HepG2 (cell line): ENCODE data around the gene GDF7.

ENCODE experiments used
- BRCA1 ChIP-seq: sonication (generic); formaldehyde crosslinking; IDR thresholded peaks from 2 replicates; pipeline ENCODE4 v1.4.0; 2020; ENCODE audit warnings: missing genetic modification reagents
- CTCF ChIP-seq: sonication (generic); formaldehyde crosslinking; IDR thresholded peaks from 2 replicates; pipeline ENCODE4 v1.5.0; 2020; ENCODE audit warnings: mild to moderate bottlenecking, missing genetic modification reagents, moderate library complexity
- HOXA3 ChIP-seq: sonication (generic); formaldehyde crosslinking; IDR thresholded peaks from 2 replicates; pipeline ENCODE4 v1.5.0; 2020; ENCODE audit warnings: missing genetic modification reagents
- MAFF ChIP-seq: IDR thresholded peaks from 2 replicates; pipeline ENCODE4 v1.6.1; 2011; ENCODE audit warnings: low read depth, low read length, improper control_type of control experiment
- SNAPC4 ChIP-seq: sonication (generic); formaldehyde crosslinking; IDR thresholded peaks from 2 replicates; pipeline ENCODE4 v1.4.0; 2020; ENCODE audit warnings: mild to moderate bottlenecking, missing genetic modification reagents
- SUZ12 ChIP-seq: fragments of 150-350 bp; IDR thresholded peaks from 2 replicates; pipeline ENCODE4 v1.6.1; 2014; ENCODE audit warnings: low read depth, low read length
- ZNF670 ChIP-seq: sonication (generic); formaldehyde crosslinking; IDR thresholded peaks from 2 replicates; pipeline ENCODE4 v1.8.0; 2022; ENCODE audit warnings: mild to moderate bottlenecking, missing genetic modification reagents, borderline replicate concordance
- TF ChIP-seq, protein P1 (sequence below): sonication (generic); formaldehyde crosslinking; IDR thresholded peaks from 2 replicates; pipeline ENCODE4; 2020; ENCODE audit warnings: missing genetic modification reagents, mild to moderate bottlenecking, borderline replicate concordance

DNA sequence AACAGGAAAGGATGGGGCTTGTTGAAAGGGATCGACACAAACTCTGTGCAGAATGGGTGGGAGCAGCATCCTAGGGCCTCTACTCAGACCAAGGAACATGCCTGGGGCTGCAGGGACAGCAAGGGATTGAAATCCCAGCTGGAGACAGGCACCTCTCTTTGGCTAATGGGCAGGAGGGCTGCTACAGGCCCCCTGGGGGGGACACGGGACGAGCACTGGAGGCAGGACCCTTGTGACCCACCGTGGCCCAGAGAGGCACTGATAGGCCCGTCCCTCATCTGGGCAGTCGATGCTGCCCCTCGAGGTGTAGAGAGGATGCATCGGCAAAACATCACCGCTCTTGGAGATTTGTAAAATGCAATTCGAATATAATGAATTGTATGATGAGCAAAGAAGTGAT lies 21.2 kb upstream of the GDF7 start:
- TF ChIP-seq HOXA3 (CRISPR knock-in tag) = no peak
- TF ChIP-seq BRCA1 = no peak
- TF ChIP-seq SNAPC4 (CRISPR knock-in tag) = no peak
- no peak for TF ChIP-seq SUZ12
- TF ChIP-seq, protein P1, sequence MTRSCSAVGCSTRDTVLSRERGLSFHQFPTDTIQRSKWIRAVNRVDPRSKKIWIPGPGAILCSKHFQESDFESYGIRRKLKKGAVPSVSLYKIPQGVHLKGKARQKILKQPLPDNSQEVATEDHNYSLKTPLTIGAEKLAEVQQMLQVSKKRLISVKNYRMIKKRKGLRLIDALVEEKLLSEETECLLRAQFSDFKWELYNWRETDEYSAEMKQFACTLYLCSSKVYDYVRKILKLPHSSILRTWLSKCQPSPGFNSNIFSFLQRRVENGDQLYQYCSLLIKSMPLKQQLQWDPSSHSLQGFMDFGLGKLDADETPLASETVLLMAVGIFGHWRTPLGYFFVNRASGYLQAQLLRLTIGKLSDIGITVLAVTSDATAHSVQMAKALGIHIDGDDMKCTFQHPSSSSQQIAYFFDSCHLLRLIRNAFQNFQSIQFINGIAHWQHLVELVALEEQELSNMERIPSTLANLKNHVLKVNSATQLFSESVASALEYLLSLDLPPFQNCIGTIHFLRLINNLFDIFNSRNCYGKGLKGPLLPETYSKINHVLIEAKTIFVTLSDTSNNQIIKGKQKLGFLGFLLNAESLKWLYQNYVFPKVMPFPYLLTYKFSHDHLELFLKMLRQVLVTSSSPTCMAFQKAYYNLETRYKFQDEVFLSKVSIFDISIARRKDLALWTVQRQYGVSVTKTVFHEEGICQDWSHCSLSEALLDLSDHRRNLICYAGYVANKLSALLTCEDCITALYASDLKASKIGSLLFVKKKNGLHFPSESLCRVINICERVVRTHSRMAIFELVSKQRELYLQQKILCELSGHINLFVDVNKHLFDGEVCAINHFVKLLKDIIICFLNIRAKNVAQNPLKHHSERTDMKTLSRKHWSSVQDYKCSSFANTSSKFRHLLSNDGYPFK (CRISPR knock-in tag) = no peak
- no peak for TF ChIP-seq MAFF
- TF ChIP-seq ZNF670 (CRISPR knock-in tag) = no peak
- TF ChIP-seq CTCF (CRISPR knock-in tag) = no peak
